HepG2 (cell line): ENCODE results near the gene ROM1. TPM values are rescaled to one million over a fixed set of nuclear protein-coding genes. Genes with fewer than 3 reads are reported as not detected.

Source experiments
- CREBL2 ChIP-seq: sonication (generic); formaldehyde crosslinking; IDR thresholded peaks from 2 replicates; pipeline ENCODE4 v1.8.1; 2023; ENCODE audit warnings: missing genetic modification reagents, mild to moderate bottlenecking, borderline replicate concordance
- MAF1 ChIP-seq: sonication (generic); formaldehyde crosslinking; IDR thresholded peaks from 2 replicates; pipeline ENCODE4 v1.5.0; 2020; ENCODE audit warnings: missing genetic modification reagents, borderline replicate concordance
- MAZ ChIP-seq, 2 experiments: sonication (generic) in 1 of 2; formaldehyde crosslinking in 1 of 2; IDR thresholded peaks; 2 replicates each; pipeline versions ENCODE4 v1.5.0 to v1.6.1; 2012 to 2020; ENCODE audit warnings: low read depth in 2 of 2, mild to moderate bottlenecking in 2 of 2, borderline replicate concordance in 1 of 2, improper control_type of control experiment in 1 of 2, low read length in 1 of 2, missing genetic modification reagents in 1 of 2, moderate library complexity in 1 of 2
- NFYC ChIP-seq: IDR thresholded peaks from 2 replicates; pipeline ENCODE4 v1.6.1; 2016; ENCODE audit warnings: missing genetic modification reagents, missing compliant biosample characterization
- PATZ1 ChIP-seq: sonication (generic); formaldehyde crosslinking; IDR thresholded peaks from 2 replicates; pipeline ENCODE4 v1.4.0; 2020; ENCODE audit warnings: missing genetic modification reagents
- POLR2AphosphoS5 ChIP-seq: IDR thresholded peaks from 2 replicates; pipeline ENCODE4 v1.6.1; 2012; ENCODE audit warnings: low read depth, low read length
- TCF7L2 ChIP-seq: IDR thresholded peaks from 2 replicates; pipeline ENCODE4 v1.6.1; 2011; ENCODE audit warnings: mild to moderate bottlenecking, low read depth, low read length, moderate library complexity
- TIGD3 ChIP-seq: sonication (generic); formaldehyde crosslinking; IDR thresholded peaks from 2 replicates; pipeline ENCODE4 v1.5.1; 2020; ENCODE audit warnings: mild to moderate bottlenecking, missing genetic modification reagents, borderline replicate concordance
- WIZ ChIP-seq: sonication (generic); formaldehyde crosslinking; IDR thresholded peaks from 2 replicates; pipeline ENCODE4 v1.5.1; 2020; ENCODE audit warnings: mild to moderate bottlenecking, missing genetic modification reagents
- ZNF10 ChIP-seq: sonication (generic); formaldehyde crosslinking; IDR thresholded peaks from 2 replicates; pipeline ENCODE4 v1.4.0; 2020; ENCODE audit warnings: mild to moderate bottlenecking, low read depth, missing genetic modification reagents, borderline replicate concordance
- ZNF20 ChIP-seq: sonication (generic); formaldehyde crosslinking; IDR thresholded peaks from 2 replicates; pipeline ENCODE4 v1.4.0; 2020; ENCODE audit warnings: mild to moderate bottlenecking, moderate library complexity, missing genetic modification reagents
- ZNF468 ChIP-seq: sonication (generic); formaldehyde crosslinking; IDR thresholded peaks from 2 replicates; pipeline ENCODE4 v1.8.0; 2022; ENCODE audit warnings: mild to moderate bottlenecking, moderate library complexity, missing genetic modification reagents
- ZNF550 ChIP-seq: sonication (generic); formaldehyde crosslinking; IDR thresholded peaks from 2 replicates; pipeline ENCODE4 v1.4.0; 2020; ENCODE audit warnings: mild to moderate bottlenecking, missing genetic modification reagents, borderline replicate concordance
- ZNF609 ChIP-seq: sonication (generic); formaldehyde crosslinking; IDR thresholded peaks from 2 replicates; pipeline ENCODE4 v1.4.0; 2020; ENCODE audit warnings: mild to moderate bottlenecking, missing genetic modification reagents, borderline replicate concordance
- ZNF816 ChIP-seq: sonication (generic); formaldehyde crosslinking; IDR thresholded peaks from 2 replicates; pipeline ENCODE4 v1.8.0; 2022; ENCODE audit warnings: missing genetic modification reagents, mild to moderate bottlenecking, borderline replicate concordance
- polyA plus RNA-seq, 8 experiments: library from polyadenylated mRNA; depleted of rRNA in 3 of 8; stranded (reverse) in 7 of 8; unstranded in 1 of 8; fragments of >200 nt; fragmentation: Illumina TruSeq in 4 of 8; extraction: Trizol in 4 of 8; gene quantifications; 2 replicates each; pipeline versions ENCODE4 v1.2.1 to v1.2.3, GENCODE V29; 2011 to 2016; ENCODE audit warnings: low read depth in 4 of 8, missing spikeins in 1 of 8, mixed read lengths in 1 of 8; ENCODE audit not compliant: insufficient read depth in 1 of 8
- total RNA-seq, 5 experiments: library from RNA; depleted of rRNA; stranded (reverse); fragments of >200 nt; fragmentation: Illumina TruSeq; extraction: Trizol; gene quantifications; 2 replicates each; pipeline ENCODE4 v1.2.3, GENCODE V29; 2016; ENCODE audit warnings: low read depth in 1 of 5
- TF ChIP-seq, protein P1 (sequence below): sonication (generic); formaldehyde crosslinking; conservative IDR thresholded peaks from 2 replicates; pipeline ENCODE4 v1.4.0; 2020; ENCODE audit warnings: missing genetic modification reagents

The ROM1 gene
- total and polyA plus RNA-seq, 2 of the 13 experiments (the other 11 are each of a cell fraction or from before 2014, with no cell fraction given): 1.2 to 2.4 TPM

GRCh38 chr11:62645946-62646824, 33.1 kb downstream of the ROM1 start, which contains the start of gene GANAB (continued):
- TF ChIP-seq ZNF609 (no peak; the same call in 1 of the 2 replicates), ZNF468 (CRISPR knock-in tag) (no peak), TIGD3 (CRISPR knock-in tag) (0 out of 2 replicates have a peak, but pooled peaks have one; percentile 29), NFYC (CRISPR knock-in tag) (peak; percentile 83), WIZ (CRISPR knock-in tag) (no peak), ZNF10 (CRISPR knock-in tag) (no peak), MAZ (IDR thresholded peaks at IDR 0.05; ENCODE audit: borderline replicate concordance, low read depth, low read length) (no peak), MAZ (CRISPR knock-in tag; IDR thresholded peaks at IDR 0.05; ENCODE audit: low read depth) (no peak; the same call in 1 of the 2 replicates), ZNF816 (CRISPR knock-in tag) (0 out of 2 replicates have a peak, but pooled peaks have one; percentile 72), MAF1 (CRISPR knock-in tag) (no peak), PATZ1 (no peak; the same call in 1 of the 2 replicates), ZNF550 (no peak), CREBL2 (no peak), TCF7L2 (no peak), ZNF20 (CRISPR knock-in tag) (no peak), POLR2AphosphoS5 (peak; percentile 93)
- TF ChIP-seq, protein P1, sequence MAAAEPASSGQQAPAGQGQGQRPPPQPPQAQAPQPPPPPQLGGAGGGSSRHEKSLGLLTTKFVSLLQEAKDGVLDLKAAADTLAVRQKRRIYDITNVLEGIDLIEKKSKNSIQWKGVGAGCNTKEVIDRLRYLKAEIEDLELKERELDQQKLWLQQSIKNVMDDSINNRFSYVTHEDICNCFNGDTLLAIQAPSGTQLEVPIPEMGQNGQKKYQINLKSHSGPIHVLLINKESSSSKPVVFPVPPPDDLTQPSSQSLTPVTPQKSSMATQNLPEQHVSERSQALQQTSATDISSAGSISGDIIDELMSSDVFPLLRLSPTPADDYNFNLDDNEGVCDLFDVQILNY (CRISPR knock-in tag): peak; percentile 19; the same call in 1 of the 2 replicates
